ENCODE results near the gene UBE2E2.

- TF ChIP-seq POLR2A (IDR thresholded peaks at IDR 0.05; ENCODE audit: low read depth, low read length): no peak
- no peak for TF ChIP-seq POLR2AphosphoS5 (IDR thresholded peaks at IDR 0.05; ENCODE audit: low read depth, low read length)
- TF ChIP-seq TAF1 (IDR thresholded peaks at IDR 0.05; ENCODE audit: borderline replicate concordance, low read depth, low read length): no peak
Measured at GRCh38 chr3:23488618-23489017, 285.5 kb downstream of the UBE2E2 start.
